GM21528 (cell line): ENCODE results near the gene GRM4.

ENCODE experiments used
- ATAC-seq: cut with Tn5 transposase; IDR thresholded peaks from one replicate; pipeline ENCODE4 v1.9.1; 2021; ENCODE audit warnings: mild to moderate bottlenecking, moderate library complexity; ENCODE audit not compliant: unreplicated experiment, low FRiP score

GRM4 gene

DNA sequence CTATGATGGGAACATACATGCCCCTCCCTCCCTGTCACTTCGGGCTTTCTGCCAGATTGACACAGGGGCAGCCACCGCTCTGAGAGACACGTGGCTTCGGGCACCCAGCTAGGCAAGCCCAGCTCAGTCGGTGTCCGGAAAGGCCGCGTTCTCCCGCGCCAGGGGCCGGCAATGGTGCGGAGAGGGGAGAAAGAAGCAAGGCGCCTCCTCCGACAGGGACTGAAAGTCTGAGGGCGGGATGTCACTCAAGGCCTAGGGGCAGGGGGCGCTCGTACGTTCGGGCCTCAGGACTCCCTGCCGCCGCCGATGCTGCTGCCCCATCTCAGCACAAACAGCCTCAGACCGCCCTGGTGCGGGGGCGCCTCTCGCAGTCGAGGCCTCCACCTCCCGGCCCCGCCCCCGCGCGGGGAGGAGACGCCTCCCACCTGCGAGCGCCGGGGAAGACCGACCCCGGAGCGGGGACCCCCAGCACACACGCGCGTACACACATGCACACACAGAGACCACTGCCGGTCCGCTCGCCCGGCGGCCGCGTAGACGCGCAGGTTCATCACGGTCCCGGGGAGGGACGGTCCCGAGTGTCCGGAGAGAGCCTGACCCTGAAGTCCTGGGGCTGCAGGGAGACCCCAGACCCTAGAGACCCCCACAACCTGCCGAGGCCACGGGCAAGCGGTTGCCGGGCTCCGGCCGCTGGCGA is 1.9 kb downstream of the GRM4 start:
- no peak for ATAC-seq

- ATAC-seq: no peak
Measured at GRCh38 chr6:34143196-34143883, 2.5 kb downstream of the GRM4 start.

DNA sequence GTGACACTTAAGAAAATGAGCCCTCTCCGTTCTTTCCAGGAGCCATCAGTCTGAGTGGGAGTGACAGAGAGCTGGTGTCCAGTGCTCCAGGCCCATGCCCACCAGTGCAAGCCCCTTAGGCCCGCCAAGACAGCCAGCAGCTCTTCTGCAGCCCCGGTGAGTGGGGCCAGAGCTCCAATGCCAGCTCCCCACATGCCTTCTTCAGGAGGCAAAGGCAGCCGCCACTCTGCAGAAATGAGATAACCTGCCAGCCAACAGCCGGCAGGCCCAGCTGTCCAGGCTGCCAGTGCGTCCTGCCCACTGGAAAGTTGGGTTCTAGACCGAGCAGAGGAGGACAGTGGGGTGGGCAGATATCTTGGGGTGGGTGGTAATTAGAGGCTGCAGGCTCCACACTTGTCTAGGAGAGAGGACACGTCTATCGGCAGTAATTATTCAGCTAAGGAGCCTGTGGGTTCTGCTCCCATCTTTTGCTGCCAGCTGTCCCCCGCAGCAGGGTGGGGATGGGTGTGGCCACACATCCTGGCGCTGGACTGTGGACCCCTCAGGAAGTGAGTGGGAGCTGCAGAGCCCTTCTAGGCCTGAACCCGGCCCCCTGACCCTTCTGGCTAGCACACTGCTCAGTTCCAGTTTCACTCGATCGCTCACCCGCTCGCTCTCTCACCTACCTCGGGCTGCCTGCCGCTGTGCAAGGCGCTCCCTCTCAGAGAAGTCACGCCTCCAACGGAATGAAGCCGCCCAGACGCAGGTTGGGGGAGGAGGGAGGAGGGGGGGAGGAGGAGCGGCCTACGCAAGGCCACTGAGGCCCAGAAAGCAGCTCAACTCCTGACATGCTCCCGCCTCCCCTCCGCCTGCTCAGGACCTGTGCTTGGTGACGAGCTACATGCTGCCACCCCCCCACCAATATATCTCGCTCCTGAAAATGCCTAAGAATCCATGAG is 3.6 kb downstream of the GRM4 start:
- no peak for ATAC-seq

- ATAC-seq: no peak
Measured at GRCh38 chr6:34140075-34140474, 5.8 kb downstream of the GRM4 start.

DNA sequence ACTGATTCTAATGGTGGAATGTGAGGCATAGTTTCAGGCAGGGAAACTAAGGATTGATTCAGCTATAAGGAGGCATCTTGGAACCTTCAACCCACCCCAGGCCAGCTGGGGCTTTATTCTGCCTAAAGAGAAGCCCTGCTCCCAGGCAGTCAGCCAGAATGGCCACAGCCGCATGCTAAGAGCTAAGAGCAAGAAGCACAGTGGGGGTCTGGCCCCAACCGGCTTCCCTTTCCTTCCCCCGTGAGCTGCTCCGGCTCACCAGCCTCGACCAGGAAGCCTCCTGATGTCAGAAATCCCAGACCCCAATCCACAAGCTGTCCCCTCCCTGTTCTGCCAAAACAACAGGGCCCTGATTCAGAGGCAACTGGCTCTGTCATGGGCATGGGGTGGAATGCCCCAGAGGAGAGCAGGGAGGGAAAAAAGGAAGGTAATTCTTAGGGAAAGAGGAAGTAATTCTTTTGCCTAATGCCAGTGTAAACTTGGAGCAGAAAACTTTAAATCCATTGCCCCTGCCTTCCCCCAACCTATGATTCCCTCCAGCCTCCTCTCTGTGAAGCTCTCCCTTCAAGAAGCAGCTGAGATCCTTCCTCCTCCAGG is 6.9 kb downstream of the GRM4 start:
- ATAC-seq: no peak

- no peak for ATAC-seq
Measured at GRCh38 chr6:34138191-34138590, 7.7 kb downstream of the GRM4 start.

GRCh38 chr6:34135541-34135940 is 10.3 kb downstream of the GRM4 start:
- no peak for ATAC-seq

GRCh38 chr6:34132486-34133185 is 13.3 kb downstream of the GRM4 start:
- no peak for ATAC-seq

- no peak for ATAC-seq
Measured at GRCh38 chr6:34131326-34132290, 14.3 kb downstream of the GRM4 start.

- no peak for ATAC-seq
Measured at GRCh38 chr6:34130862-34131261, 15.0 kb downstream of the GRM4 start.

- ATAC-seq: no peak
Measured at GRCh38 chr6:34129753-34130152, 16.1 kb downstream of the GRM4 start.

- no peak for ATAC-seq
Measured at GRCh38 chr6:34128045-34128444, 17.8 kb downstream of the GRM4 start.

DNA sequence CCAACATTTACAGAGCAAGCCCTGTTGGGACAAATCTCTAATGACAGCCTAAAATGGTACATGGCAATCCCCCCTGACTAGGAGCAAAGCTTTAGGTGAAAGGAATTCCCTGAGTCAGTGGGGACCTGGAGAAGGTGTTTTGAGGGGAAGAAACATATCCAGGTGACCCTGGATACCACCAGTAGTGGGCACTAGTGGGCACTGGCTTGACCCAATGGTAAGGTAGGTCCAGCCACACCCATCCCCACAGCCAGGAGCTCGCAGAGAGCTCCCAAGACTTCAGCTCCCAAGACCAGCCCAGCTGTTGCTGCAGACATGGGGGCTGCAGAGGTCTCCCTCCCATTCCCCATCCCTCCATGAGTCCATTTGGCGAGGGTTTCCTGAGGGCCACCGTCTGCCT is 19.5 kb downstream of the GRM4 start:
- ATAC-seq: no peak

GRCh38 chr6:34125939-34126338 is 19.9 kb downstream of the GRM4 start:
- ATAC-seq: no peak

GRCh38 chr6:34120953-34121675 is 24.8 kb downstream of the GRM4 start:
- ATAC-seq: no peak

DNA sequence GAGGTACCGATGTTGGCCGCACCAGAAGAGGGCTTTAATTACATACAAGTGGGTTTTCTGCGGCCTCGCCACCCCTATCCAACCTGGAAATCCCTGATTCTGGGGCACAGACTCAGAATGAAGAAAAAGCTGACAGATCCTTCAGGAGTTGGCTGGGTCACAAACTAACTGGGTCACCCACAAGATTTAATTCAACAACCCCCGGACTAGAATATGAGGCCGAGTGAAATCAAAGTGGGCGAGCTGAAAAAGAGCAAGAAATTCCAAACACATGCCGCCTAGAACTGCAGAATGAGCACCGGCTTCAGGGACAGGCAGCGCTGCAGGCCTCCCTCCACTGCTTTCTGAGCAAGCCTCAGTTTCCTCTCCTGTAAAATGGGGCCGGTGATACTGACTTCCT is 30.0 kb downstream of the GRM4 start:
- no peak for ATAC-seq

- ATAC-seq: no peak
Measured at GRCh38 chr6:34115403-34115795, 30.5 kb downstream of the GRM4 start.

- ATAC-seq: no peak
Measured at GRCh38 chr6:34114695-34115402, 31.0 kb downstream of the GRM4 start.
